T-helper 1 cell treated with Interleukin-12 subunit alpha and Interleukin-12 subunit beta and Interleukin-4 antibody, amounts not matched to agents 30 ng/mL and 1 ng/mL, for 36 hours (primary cell): Measurements from ENCODE around the gene CAST. TPM values are rescaled to one million over a fixed set of nuclear protein-coding genes. Genes with fewer than 3 reads are reported as not detected.
"Not testable (repeated sequence)": the region's sequence is repeated elsewhere in the genome, so short reads cannot be mapped to it uniquely, and the experiment has no call there.

ENCODE experiments used
- intact Hi-C: fragments of 100-400 bp; cut with micrococcal nuclease; formaldehyde crosslinking; loops from one replicate; pipeline ENCODE4 v1.15.1; 2024
- total RNA-seq: library from RNA; stranded (reverse); gene quantifications from 2 replicates; pipeline ENCODE4 v1.2.3, GENCODE V29; 2022

CAST gene
- total RNA-seq = 218 and 222 TPM in 2 replicates

GRCh38 chr5:96661855-96662724 is at the start of gene CAST:
Gene CAST (plus strand): TSS chr5:96662376. CDS start chr5:96662423, 47 bp downstream.
- intact Hi-C loops = loop anchor here (1.0 to 5.0 kb wide), 20 partner anchors 8 to 1869 kb away; partner anchors contain the start of genes ERAP2, RIOK2 and SKIC3

GRCh38 chr5:96614110-96614691 is 48.0 kb upstream of the CAST start:
- intact Hi-C loops = loop anchor here (1.0 to 5.0 kb wide), 8 partner anchors 48 to 549 kb away; partner anchors contain the start of genes CAST, ERAP2 and LIX1

- intact Hi-C loops = loop anchor here (2.0 kb wide), 1 partner anchor 114 kb away; no protein-coding TSS in a partner anchor
Observed at GRCh38 chr5:96615223-96615622, 47.0 kb upstream of the CAST start.

GRCh38 chr5:96616801-96617200 is 45.4 kb upstream of the CAST start:
- intact Hi-C loops = no loop called here

GRCh38 chr5:96618311-96619016 is 43.7 kb upstream of the CAST start:
- intact Hi-C loops = not testable (repeated sequence)

GRCh38 chr5:96619946-96620345 is 42.2 kb upstream of the CAST start:
- intact Hi-C loops = no loop called here

GRCh38 chr5:96624596-96624995 is 37.6 kb upstream of the CAST start:
- intact Hi-C loops = no loop called here

- intact Hi-C loops = no loop called here
Observed at GRCh38 chr5:96625365-96625764, 36.8 kb upstream of the CAST start.

- intact Hi-C loops = no loop called here
Observed at GRCh38 chr5:96626956-96627355, 35.2 kb upstream of the CAST start.

GRCh38 chr5:96627792-96628398 is 34.3 kb upstream of the CAST start:
- intact Hi-C loops = loop anchor here (2.0 kb wide), 1 partner anchor 33 kb away; no protein-coding TSS in a partner anchor

- intact Hi-C loops = loop anchor here (2.0 kb wide), 1 partner anchor 32 kb away; no protein-coding TSS in a partner anchor
Observed at GRCh38 chr5:96628406-96628805, 33.8 kb upstream of the CAST start.

GRCh38 chr5:96629774-96630173 is 32.4 kb upstream of the CAST start:
- intact Hi-C loops = loop anchor here (2.0 kb wide), 1 partner anchor 31 kb away; no protein-coding TSS in a partner anchor

GRCh38 chr5:96633820-96634219 is 28.4 kb upstream of the CAST start:
- intact Hi-C loops = no loop called here

- intact Hi-C loops = no loop called here
Observed at GRCh38 chr5:96634881-96635280, 27.3 kb upstream of the CAST start.

- intact Hi-C loops = no loop called here
Observed at GRCh38 chr5:96636046-96636445, 26.1 kb upstream of the CAST start.

- intact Hi-C loops = no loop called here
Observed at GRCh38 chr5:96636594-96636993, 25.6 kb upstream of the CAST start.

- intact Hi-C loops = no loop called here
Observed at GRCh38 chr5:96637196-96637595, 25.0 kb upstream of the CAST start.

- intact Hi-C loops = no loop called here
Observed at GRCh38 chr5:96638561-96638960, 23.6 kb upstream of the CAST start.

GRCh38 chr5:96640696-96641095 is 21.5 kb upstream of the CAST start:
- intact Hi-C loops = no loop called here

GRCh38 chr5:96641368-96642280 is 20.6 kb upstream of the CAST start:
- intact Hi-C loops = no loop called here
